ENCODE results near the gene DNAL4. TPM values are rescaled to one million over a fixed set of nuclear protein-coding genes. Genes with fewer than 3 reads are reported as not detected.

The DNAL4 gene
- total and polyA plus RNA-seq, 2 experiments from 2014 or later: 39.7 to 42.3 TPM

DNA sequence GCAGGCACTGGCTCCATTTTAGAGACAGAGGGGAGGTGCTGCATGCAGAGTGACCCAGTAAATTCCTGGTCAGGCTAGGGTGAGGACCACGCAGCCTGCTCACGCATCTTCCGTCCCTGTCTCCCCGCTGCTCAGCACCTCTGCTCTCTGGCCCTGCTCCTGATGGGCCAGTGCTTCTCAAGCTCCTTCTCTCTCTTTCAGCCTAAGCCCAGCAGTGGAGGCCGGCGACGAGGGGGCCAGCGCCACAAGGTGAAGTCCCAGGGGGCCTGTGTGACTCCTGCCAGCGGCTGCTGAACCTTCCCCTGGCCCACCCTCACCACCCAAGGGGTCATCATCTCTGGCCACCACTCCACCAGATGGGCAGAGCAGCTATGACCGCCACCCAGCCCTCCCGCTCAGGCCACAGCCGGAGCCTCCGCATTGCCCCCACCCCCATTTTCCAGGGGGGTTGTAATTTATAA is 63.5 kb downstream of the DNAL4 start:
- no peak for DNase-seq (ENCODE audit: low read depth in 1 of 2, low spot score in 1 of 2)

DNA sequence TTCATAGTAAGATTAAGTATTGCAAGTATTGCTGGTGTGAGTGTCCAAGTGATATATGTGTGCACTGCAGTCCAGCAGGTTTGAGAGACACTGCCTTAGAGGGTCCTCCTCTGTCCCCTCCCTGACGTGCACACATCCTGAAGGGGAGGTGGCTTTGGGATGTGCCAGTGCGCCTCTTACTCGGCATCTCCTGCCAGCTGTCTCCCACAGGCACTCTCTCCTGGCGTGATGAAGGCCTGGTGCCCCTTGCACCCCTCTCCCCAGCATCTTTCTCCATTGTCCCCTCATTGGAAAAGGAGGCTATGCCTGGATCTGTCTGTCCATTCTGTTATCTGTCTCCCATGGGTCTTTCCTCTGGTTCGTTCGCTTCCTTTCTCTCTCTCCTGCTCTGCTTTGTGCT is 64.0 kb downstream of the DNAL4 start:
- Histone ChIP-seq H3K4me3 (no peak overlapping the region), H3K27me3 (no peaks in the 10 kb centered on the region), H3K36me3 (peaks cover 49% of the 10 kb centered on the region), H3K27ac (no peak overlapping the region), H3K9me3 (ENCODE audit: low read depth) (no peaks in the 10 kb centered on the region), H3K4me1 (ENCODE audit: low read depth) (no peaks in the 10 kb centered on the region)
- DNase-seq (ENCODE audit: low read depth in 1 of 2, low spot score in 1 of 2): no peak
- no peak for TF ChIP-seq CTCF (IDR thresholded peaks at IDR 0.05; ENCODE audit: low read depth, low read length)

More for the DNA sequence above, 63.5 kb downstream of the DNAL4 start:
- H3K9me3 ChIP-seq (ENCODE audit: low read depth): no peaks in the 10 kb centered on the region
- H3K4me1 ChIP-seq (ENCODE audit: low read depth): no peaks in the 10 kb centered on the region
- H3K36me3 ChIP-seq: peaks cover 44% of the 10 kb centered on the region
- H3K27me3 ChIP-seq: no peaks in the 10 kb centered on the region
- H3K27ac ChIP-seq: no peak overlapping the region
- no peak overlapping the region for H3K4me3 ChIP-seq
- no peak for TF ChIP-seq CTCF (IDR thresholded peaks at IDR 0.05; ENCODE audit: low read depth, low read length)

DNA sequence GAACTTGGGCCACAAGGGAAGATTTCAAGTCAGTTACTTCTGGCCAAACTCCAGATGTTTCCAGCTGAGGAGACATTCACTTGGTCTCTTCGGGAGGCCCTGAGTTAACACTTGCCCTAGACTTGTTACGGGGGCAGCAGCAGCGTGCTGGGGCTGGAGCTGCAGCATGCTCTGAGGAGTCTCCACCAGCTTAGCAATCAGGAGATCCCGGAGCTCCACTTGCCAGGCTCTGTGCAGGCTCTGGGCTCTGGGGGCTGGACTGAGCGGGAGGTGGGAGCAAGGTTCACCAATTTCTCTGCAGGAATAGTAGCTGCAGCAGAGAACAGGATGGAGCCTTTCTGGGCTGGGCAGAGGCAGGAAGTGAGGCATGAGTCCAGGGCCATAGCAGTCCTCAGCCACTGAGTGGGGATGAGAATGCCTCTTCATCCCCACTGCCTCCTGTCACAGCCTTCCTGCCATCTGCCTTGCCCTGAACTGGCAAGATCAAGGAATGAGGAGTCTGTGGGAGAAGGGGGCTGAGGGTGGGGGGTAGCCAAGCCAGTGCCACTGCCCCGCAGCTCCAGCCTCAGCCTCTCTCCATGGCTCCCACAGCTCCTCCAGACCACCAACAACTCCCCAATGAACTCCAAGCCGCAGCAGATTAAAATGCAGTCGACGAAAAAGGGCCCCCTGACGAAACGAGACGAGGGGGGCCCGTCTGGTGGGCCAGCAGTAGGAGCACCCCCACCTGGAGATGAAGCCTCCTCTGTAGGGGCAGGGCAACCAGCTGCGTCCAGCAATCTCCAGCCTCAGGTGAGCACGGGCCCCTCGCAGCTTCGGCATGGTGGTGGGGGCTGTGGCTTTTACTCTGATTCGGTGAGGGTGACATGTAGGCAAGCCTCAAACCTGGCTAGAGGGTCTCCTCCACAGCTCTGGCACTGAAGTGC is 64.8 kb downstream of the DNAL4 start:
- H3K27ac ChIP-seq: no peak overlapping the region
- no peaks in the 10 kb centered on the region for H3K27me3 ChIP-seq

More for the DNA sequence above, 64.8 kb downstream of the DNAL4 start:
- Histone ChIP-seq H3K4me1 (ENCODE audit: low read depth) (no peaks in the 10 kb centered on the region), H3K36me3 (peaks cover 57% of the 10 kb centered on the region), H3K4me3 (no peak overlapping the region), H3K9me3 (ENCODE audit: low read depth) (no peaks in the 10 kb centered on the region)
- TF ChIP-seq CTCF (IDR thresholded peaks at IDR 0.05; ENCODE audit: low read depth, low read length): no peak
- no peak for DNase-seq (ENCODE audit: low read depth in 1 of 2, low spot score in 1 of 2)

Other genes with a start within 250 kb of the DNAL4 start
- 0.32 and 3.0 TPM in 2 replicates for gene DMC1, start 224.0 kb downstream of the DNAL4 start, total RNA-seq
- 2.6 TPM in 1 of 2 replicates, not detected in the other for gene DMC1, start 224.0 kb downstream of the DNAL4 start, polyA plus RNA-seq
- gene FAM227A, start 137.8 kb downstream of the DNAL4 start, total RNA-seq: 4.5 and 5.7 TPM in 2 replicates
- 2.9 and 7.4 TPM in 2 replicates for gene FAM227A, start 137.8 kb downstream of the DNAL4 start, polyA plus RNA-seq
- 24.9 and 25.9 TPM in 2 replicates for gene CBY1, start 137.5 kb downstream of the DNAL4 start, total RNA-seq
- gene CBY1, start 137.5 kb downstream of the DNAL4 start, polyA plus RNA-seq: 68.4 and 84.6 TPM in 2 replicates
- 46.2 and 52.6 TPM in 2 replicates for gene TOMM22, start 112.2 kb downstream of the DNAL4 start, total RNA-seq
- gene TOMM22, start 112.2 kb downstream of the DNAL4 start, polyA plus RNA-seq: 123 and 151 TPM in 2 replicates
- 37.0 and 41.0 TPM in 2 replicates for gene JOSD1, start 93.2 kb downstream of the DNAL4 start, total RNA-seq
- 3.1 and 4.4 TPM in 2 replicates for gene JOSD1, start 93.2 kb downstream of the DNAL4 start, polyA plus RNA-seq
- 72.6 and 92.2 TPM in 2 replicates for gene GTPBP1, start 88.2 kb downstream of the DNAL4 start, total RNA-seq
- 49.8 and 65.3 TPM in 2 replicates for gene GTPBP1, start 88.2 kb downstream of the DNAL4 start, polyA plus RNA-seq
- gene SUN2, start 38.1 kb downstream of the DNAL4 start, total RNA-seq: 41.4 and 105 TPM in 2 replicates
- gene SUN2, start 38.1 kb downstream of the DNAL4 start, polyA plus RNA-seq: 28.0 and 78.1 TPM in 2 replicates
- gene NPTXR, start 49.9 kb upstream of the DNAL4 start, total RNA-seq: 15.1 and 16.7 TPM in 2 replicates
- 4.0 and 4.2 TPM in 2 replicates for gene NPTXR, start 49.9 kb upstream of the DNAL4 start, polyA plus RNA-seq
- 62.5 and 89.9 TPM in 2 replicates for gene CBX6, start 78.1 kb upstream of the DNAL4 start, total RNA-seq
- 40.9 and 46.8 TPM in 2 replicates for gene CBX6, start 78.1 kb upstream of the DNAL4 start, polyA plus RNA-seq
- 0.18 TPM in 1 of 2 replicates, not detected in the other for gene APOBEC3A, start 163.5 kb upstream of the DNAL4 start, total RNA-seq
- gene APOBEC3A, start 163.5 kb upstream of the DNAL4 start, polyA plus RNA-seq: not detected in 2 replicates
- gene APOBEC3B, start 188.2 kb upstream of the DNAL4 start, total RNA-seq: 1.1 and 6.5 TPM in 2 replicates
- gene APOBEC3B, start 188.2 kb upstream of the DNAL4 start, polyA plus RNA-seq: 6.8 and 9.4 TPM in 2 replicates
- gene APOBEC3C, start 220.1 kb upstream of the DNAL4 start, total RNA-seq: 12.8 and 15.7 TPM in 2 replicates
- gene APOBEC3C, start 220.1 kb upstream of the DNAL4 start, polyA plus RNA-seq: 71.7 and 84.0 TPM in 2 replicates
- 2.0 and 4.3 TPM in 2 replicates for gene APOBEC3D, start 227.0 kb upstream of the DNAL4 start, total RNA-seq
- 0.99 and 1.3 TPM in 2 replicates for gene APOBEC3D, start 227.0 kb upstream of the DNAL4 start, polyA plus RNA-seq
- gene APOBEC3F, start 246.7 kb upstream of the DNAL4 start, total RNA-seq: 11.8 and 12.9 TPM in 2 replicates
- gene APOBEC3F, start 246.7 kb upstream of the DNAL4 start, polyA plus RNA-seq: 24.2 and 25.0 TPM in 2 replicates